Caco-2 (cell line): Measurements from ENCODE around the gene CHST9. TPM values are rescaled to one million over a fixed set of nuclear protein-coding genes. Genes with fewer than 3 reads are reported as not detected.

Experiments used
- BruUV-seq: library from RNA; stranded (reverse); fragments of 400-500 nt; replicated peaks from 2 replicates; lab custom pipeline; 2021; lab: Mats Ljungman, UMichigan
- CTCF ChIA-PET: fragments of 300-600 bp; sonication (Branson Sonifier 250); formaldehyde crosslinking; loops from one replicate; lab custom pipeline; 2022; ENCODE audit warnings: antibody characterized with exemption; lab: Charles Lee
- POLR2A ChIA-PET: fragments of 300-600 bp; sonication (Branson Sonifier 250); formaldehyde crosslinking; loops from one replicate; lab custom pipeline; 2022; ENCODE audit warnings: antibody characterized with exemption; lab: Charles Lee
- DNase-seq, 2 experiments: peaks; one replicate each; pipeline versions ENCODE4 v3.0.0 to v3.0.0-alpha.2; 2020 to 2022
- H3K27me3 ChIP-seq: replicated peaks from 2 replicates; pipeline ENCODE4 v1.6.0; 2011; ENCODE audit warnings: low read length; ENCODE audit not compliant: control insufficient read depth, insufficient read depth
- H3K36me3 ChIP-seq: 2 replicates; pipeline ENCODE4 v1.5.1; 2011; ENCODE audit warnings: low read length; ENCODE audit not compliant: control insufficient read depth, insufficient read depth
- H3K4me1 ChIP-seq: fragments of 250-450 bp; sonication (Bioruptor Pico); 2 replicates; pipeline ENCODE4 v1.5.1; 2020; ENCODE audit warnings: mild to moderate bottlenecking
- H3K4me3 ChIP-seq: 2 replicates; pipeline ENCODE4 v1.5.1; 2011; ENCODE audit warnings: low read depth, mild to moderate bottlenecking, control low read depth, low read length
- H3K9me3 ChIP-seq: fragments of 250-450 bp; sonication (Bioruptor Pico); 2 replicates; pipeline ENCODE4 v1.5.1; 2020; ENCODE audit warnings: mild to moderate bottlenecking, moderate library complexity
- H3K27ac Mint-ChIP-seq: one replicate; pipeline ENCODE4 v1.8.0; 2022; ENCODE audit warnings: mixed read lengths; ENCODE audit not compliant: unreplicated experiment
- H3K27me3 Mint-ChIP-seq: one replicate; pipeline ENCODE4 v1.8.0; 2022; ENCODE audit warnings: mixed read lengths; ENCODE audit not compliant: insufficient read depth, unreplicated experiment
- H3K36me3 Mint-ChIP-seq: one replicate; pipeline ENCODE4 v1.8.0; 2022; ENCODE audit warnings: mild to moderate bottlenecking, mixed read lengths; ENCODE audit not compliant: insufficient read depth, unreplicated experiment
- H3K4me1 Mint-ChIP-seq: one replicate; pipeline ENCODE4 v1.8.0; 2022; ENCODE audit warnings: low read depth, mixed read lengths; ENCODE audit not compliant: unreplicated experiment
- H3K4me3 Mint-ChIP-seq: one replicate; pipeline ENCODE4 v1.8.0; 2022; ENCODE audit warnings: mild to moderate bottlenecking, moderate library complexity, mixed read lengths; ENCODE audit not compliant: unreplicated experiment
- H3K9me3 Mint-ChIP-seq: one replicate; pipeline ENCODE4 v1.8.0; 2022; ENCODE audit warnings: mixed read lengths; ENCODE audit not compliant: unreplicated experiment
- intact Hi-C: fragments of 100-400 bp; cut with micrococcal nuclease; formaldehyde crosslinking; loops from one replicate; pipeline ENCODE4 v1.10.0; 2022; ENCODE audit not compliant: unreplicated experiment
- total RNA-seq: library from RNA; stranded (reverse); gene quantifications from 2 replicates; pipeline ENCODE4 v1.2.3, GENCODE V29; 2022
- TF ChIP-seq, protein P1 (sequence below), 2 experiments: fragments of 200-600 bp in 1 of 2; IDR thresholded peaks; 1 replicate in 1 of 2; 2 replicates in 1 of 2; pipeline versions ENCODE4 v1.5.1 to v1.8.0; 2011 to 2022; ENCODE audit warnings: antibody characterized with exemption in 1 of 2, control low read depth in 1 of 2, inconsistent platforms in 1 of 2, low read depth in 1 of 2, low read length in 1 of 2, mild to moderate bottlenecking in 1 of 2, moderate library complexity in 1 of 2; ENCODE audit not compliant: insufficient read depth in 1 of 2, severe bottlenecking in 1 of 2, unreplicated experiment in 1 of 2

The CHST9 gene
- total RNA-seq, 1 experiment from 2014 or later: 26.5 TPM

DNA sequence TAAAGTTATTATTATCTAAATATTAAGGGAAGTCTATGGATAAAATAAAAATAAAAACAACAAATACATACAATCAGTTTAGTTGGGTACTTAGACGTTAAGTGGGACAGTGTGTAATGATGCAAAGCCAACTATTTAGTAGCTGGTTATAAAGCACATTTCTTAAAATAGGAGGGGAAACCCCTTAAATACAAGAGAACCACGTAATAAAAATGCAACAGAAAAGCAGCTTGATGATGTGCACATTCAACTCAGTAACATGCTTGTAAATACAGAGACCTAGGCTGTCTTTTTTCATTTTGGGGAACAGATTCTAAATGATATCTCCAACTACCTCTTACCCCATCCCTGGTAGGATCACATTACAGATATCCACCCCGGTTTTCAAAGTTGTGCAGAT, 185.3 kb downstream of the CHST9 start:
- CTCF ChIA-PET: interaction anchor here (0.5 kb wide), 1 partner anchor 16 kb away, joined by 3 read pairs; no protein-coding TSS in a partner anchor
- H3K9me3 Mint-ChIP-seq: no peaks in the 10 kb centered on the region
- H3K27me3 ChIP-seq: no peaks in the 10 kb centered on the region

DNA sequence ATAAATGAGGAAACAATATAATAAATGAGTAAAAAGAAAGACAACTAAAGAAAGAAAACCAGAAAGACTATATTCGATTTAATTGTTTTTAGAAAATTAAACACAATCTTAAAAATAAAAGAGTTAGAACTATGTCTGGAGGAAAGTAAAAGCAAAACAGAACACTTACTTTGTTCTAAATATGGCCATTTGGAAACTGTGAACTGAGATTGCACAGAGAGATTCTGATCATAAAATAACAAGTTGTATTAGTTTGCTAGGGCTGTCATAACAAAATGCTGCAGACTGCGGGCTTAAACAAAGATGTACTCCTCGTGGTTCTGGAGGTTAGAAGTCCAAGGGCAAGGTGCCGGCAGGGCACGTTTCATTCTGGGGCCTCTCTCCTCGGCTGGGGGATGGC, 191.5 kb downstream of the CHST9 start:
- no TSS peak for BruUV-seq
- intact Hi-C loops: no loop called here
- H3K36me3 ChIP-seq: no peaks in the 10 kb centered on the region; the same call in 1 of the 2 replicates
- H3K27ac Mint-ChIP-seq: no peak overlapping the region
- no peaks in the 10 kb centered on the region for H3K9me3 ChIP-seq
- POLR2A ChIA-PET: no interaction called here
- no peaks in the 10 kb centered on the region for H3K9me3 Mint-ChIP-seq
- no peaks in the 10 kb centered on the region for H3K4me1 ChIP-seq
- peaks cover 5% of the 10 kb centered on the region for H3K36me3 Mint-ChIP-seq
- no peak overlapping the region for H3K4me3 ChIP-seq
- DNase-seq: no peak
- H3K27me3 Mint-ChIP-seq: no peaks in the 10 kb centered on the region
- no peaks in the 10 kb centered on the region for H3K27me3 ChIP-seq
- CTCF ChIA-PET: no interaction called here
- H3K4me3 Mint-ChIP-seq: no peak overlapping the region
- TF ChIP-seq, protein P1, sequence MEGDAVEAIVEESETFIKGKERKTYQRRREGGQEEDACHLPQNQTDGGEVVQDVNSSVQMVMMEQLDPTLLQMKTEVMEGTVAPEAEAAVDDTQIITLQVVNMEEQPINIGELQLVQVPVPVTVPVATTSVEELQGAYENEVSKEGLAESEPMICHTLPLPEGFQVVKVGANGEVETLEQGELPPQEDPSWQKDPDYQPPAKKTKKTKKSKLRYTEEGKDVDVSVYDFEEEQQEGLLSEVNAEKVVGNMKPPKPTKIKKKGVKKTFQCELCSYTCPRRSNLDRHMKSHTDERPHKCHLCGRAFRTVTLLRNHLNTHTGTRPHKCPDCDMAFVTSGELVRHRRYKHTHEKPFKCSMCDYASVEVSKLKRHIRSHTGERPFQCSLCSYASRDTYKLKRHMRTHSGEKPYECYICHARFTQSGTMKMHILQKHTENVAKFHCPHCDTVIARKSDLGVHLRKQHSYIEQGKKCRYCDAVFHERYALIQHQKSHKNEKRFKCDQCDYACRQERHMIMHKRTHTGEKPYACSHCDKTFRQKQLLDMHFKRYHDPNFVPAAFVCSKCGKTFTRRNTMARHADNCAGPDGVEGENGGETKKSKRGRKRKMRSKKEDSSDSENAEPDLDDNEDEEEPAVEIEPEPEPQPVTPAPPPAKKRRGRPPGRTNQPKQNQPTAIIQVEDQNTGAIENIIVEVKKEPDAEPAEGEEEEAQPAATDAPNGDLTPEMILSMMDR (IDR thresholded peaks at IDR 0.05; ENCODE audit: insufficient read depth in 1 of 2, low read depth in 1 of 2, low read length in 1 of 2, severe bottlenecking in 1 of 2, unreplicated experiment in 1 of 2): no peak
- no peaks in the 10 kb centered on the region for H3K4me1 Mint-ChIP-seq

More for the DNA sequence above, 185.3 kb downstream of the CHST9 start:
- H3K4me1 Mint-ChIP-seq: no peaks in the 10 kb centered on the region
- no peak overlapping the region for H3K27ac Mint-ChIP-seq
- Histone ChIP-seq H3K4me1 (no peaks in the 10 kb centered on the region), H3K9me3 (no peaks in the 10 kb centered on the region), H3K4me3 (no peak overlapping the region), H3K36me3 (no peaks in the 10 kb centered on the region)
- POLR2A ChIA-PET: no interaction called here
- no peaks in the 10 kb centered on the region for H3K27me3 Mint-ChIP-seq
- intact Hi-C loops: loop anchor here (5.0 kb wide), 1 partner anchor 187 kb away; no protein-coding TSS in a partner anchor
- TF ChIP-seq, protein P1 (IDR thresholded peaks at IDR 0.05; ENCODE audit: insufficient read depth in 1 of 2, low read depth in 1 of 2, low read length in 1 of 2, severe bottlenecking in 1 of 2, unreplicated experiment in 1 of 2): no peak
- no peak overlapping the region for H3K4me3 Mint-ChIP-seq
- no peak for DNase-seq
- no TSS peak for BruUV-seq
- peaks cover 8% of the 10 kb centered on the region for H3K36me3 Mint-ChIP-seq

DNA sequence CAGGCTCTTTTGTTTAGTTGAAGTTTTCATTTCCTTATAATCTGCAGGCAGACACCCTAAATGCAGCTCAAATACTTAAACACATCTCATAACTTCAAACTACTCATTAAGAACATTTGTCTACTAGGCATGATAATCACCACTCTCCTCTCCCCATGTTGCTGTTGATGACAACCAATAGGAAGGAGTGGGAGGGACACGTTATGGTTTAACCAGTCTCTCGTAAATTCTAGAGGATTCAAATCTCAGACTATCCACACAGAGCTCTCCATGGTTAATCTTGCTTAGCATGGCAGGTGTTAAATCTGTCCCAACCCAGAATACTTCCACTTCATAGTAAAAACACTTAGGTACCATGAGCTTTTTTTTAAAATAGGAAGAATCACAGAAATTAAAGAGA, 192.2 kb downstream of the CHST9 start:
- TF ChIP-seq, protein P1 (IDR thresholded peaks at IDR 0.05; ENCODE audit: insufficient read depth in 1 of 2, low read depth in 1 of 2, low read length in 1 of 2, severe bottlenecking in 1 of 2, unreplicated experiment in 1 of 2): no peak
- Mint-ChIP-seq H3K9me3 (no peaks in the 10 kb centered on the region), H3K27me3 (no peaks in the 10 kb centered on the region), H3K4me3 (no peak overlapping the region), H3K36me3 (peaks cover 5% of the 10 kb centered on the region), H3K27ac (no peak overlapping the region), H3K4me1 (no peaks in the 10 kb centered on the region)
- CTCF ChIA-PET: no interaction called here
- no peak for DNase-seq
- Histone ChIP-seq H3K36me3 (no peaks in the 10 kb centered on the region; the same call in 1 of the 2 replicates), H3K4me1 (no peaks in the 10 kb centered on the region), H3K9me3 (no peaks in the 10 kb centered on the region), H3K27me3 (no peaks in the 10 kb centered on the region), H3K4me3 (no peak overlapping the region)
- BruUV-seq: no TSS peak
- POLR2A ChIA-PET: no interaction called here
- intact Hi-C loops: no loop called here
